H7 (cell line): Measurements from ENCODE around the gene SPEM1. TPM values are rescaled to one million over a fixed set of nuclear protein-coding genes. Genes with fewer than 3 reads are reported as not detected.
A peak's percentile ranks its signal among the peaks of the same experiment; 100 is the strongest.

Experiments
- DNase-seq: peaks from one replicate; pipeline ENCODE4 v3.0.0; 2012
- H3K27me3 ChIP-seq: 2 replicates; pipeline ENCODE4 v1.6.0; 2011; ENCODE audit warnings: mild to moderate bottlenecking, low read length; ENCODE audit not compliant: control insufficient read depth, insufficient read depth
- H3K36me3 ChIP-seq: replicated peaks from 2 replicates; pipeline ENCODE4 v1.5.1; 2011; ENCODE audit warnings: low read length; ENCODE audit not compliant: control insufficient read depth, insufficient read depth
- H3K4me3 ChIP-seq: 2 replicates; pipeline ENCODE4 v1.5.1; 2011; ENCODE audit warnings: low read depth, mild to moderate bottlenecking, control low read depth, low read length, moderate library complexity; ENCODE audit not compliant: insufficient read depth
- total RNA-seq: library from RNA; depleted of rRNA; stranded (reverse); fragments of >200 nt; shearing (Covaris generic); gene quantifications from 2 replicates; pipeline ENCODE4 v1.2.3, GENCODE V29; 2014

Gene SPEM1
- total RNA-seq, 1 experiment from 2014 or later = not detected

DNA sequence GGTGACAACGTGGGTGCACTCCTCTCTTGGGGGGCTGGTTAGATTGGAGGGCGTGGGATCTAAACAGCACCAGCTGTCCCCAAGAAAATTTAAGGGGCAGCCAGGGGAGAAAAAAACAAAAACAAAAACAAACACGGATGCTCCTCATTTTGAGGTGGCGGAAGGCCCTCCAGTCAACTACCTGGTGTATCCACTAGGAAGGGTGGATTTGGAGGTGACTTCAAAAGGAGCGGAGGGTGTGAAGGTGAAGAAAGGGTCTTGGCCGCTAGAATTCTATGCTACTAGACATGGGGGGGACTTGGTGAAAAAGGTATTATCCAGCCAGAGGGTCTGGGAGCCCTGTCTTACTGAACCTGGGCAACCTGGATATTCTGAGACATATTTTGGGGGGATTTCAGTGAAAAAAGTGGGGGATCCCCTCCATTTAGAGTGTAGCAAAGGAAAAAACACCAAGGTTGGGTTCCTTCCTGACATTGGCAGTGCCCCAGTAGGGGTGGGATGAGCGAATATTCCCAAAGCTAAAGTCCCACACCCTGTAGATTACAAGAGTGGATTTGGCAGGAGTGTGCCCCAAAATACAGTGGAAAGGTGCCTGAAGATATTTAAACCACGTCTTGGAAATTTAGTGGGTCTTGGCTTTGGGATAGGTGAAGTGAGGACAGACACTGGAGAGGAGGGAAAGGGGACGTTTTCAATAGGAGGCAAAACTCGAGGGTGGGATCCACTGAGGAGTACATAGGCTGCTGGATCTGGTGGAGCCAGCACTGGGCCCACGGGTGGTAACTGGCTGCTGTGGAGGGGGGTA, 18.7 kb downstream of the SPEM1 start:
- Histone ChIP-seq H3K36me3 (no peaks in the 10 kb centered on the region), H3K27me3 (peaks cover 44% of the 10 kb centered on the region), H3K4me3 (peak overlapping the region; percentile 74)
- no peak for DNase-seq

DNA sequence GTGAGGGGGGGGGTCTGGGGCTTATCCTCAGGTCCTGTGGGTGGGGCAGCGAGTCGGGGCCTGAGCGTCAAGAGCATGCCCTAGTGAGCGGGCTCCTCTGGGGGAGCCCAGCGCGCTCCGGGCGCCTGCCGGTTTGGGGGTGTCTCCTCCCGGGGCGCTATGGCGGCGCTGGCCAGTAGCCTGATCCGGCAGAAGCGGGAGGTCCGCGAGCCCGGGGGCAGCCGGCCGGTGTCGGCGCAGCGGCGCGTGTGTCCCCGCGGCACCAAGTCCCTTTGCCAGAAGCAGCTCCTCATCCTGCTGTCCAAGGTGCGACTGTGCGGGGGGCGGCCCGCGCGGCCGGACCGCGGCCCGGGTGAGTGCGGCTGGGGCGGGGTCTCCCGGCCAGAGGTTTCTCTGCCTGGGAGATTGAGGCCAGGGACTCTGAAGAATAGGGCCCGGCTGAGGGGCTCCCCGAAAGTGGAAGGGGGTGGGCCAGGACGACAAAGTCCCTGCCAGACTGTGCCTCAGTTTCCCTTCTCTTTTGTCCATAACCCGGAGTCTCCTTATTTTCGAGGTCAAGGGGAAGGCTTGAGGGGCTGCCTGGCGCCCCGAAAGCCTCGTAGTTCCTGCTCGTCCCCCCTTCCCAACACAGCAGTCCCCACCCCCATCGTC, 19.5 kb downstream of the SPEM1 start, which contains the start of gene FGF11:
TSS of gene FGF11 (plus strand) at position 51 of the 651 bp plus-strand sequence. CDS start at position 160, 109 bp downstream.
- peak; percentile 68 for DNase-seq
- no peaks in the 10 kb centered on the region for H3K36me3 ChIP-seq
- peaks cover 47% of the 10 kb centered on the region for H3K27me3 ChIP-seq
- H3K4me3 ChIP-seq = peak within 1 kb of the TSS; percentile 74

DNA sequence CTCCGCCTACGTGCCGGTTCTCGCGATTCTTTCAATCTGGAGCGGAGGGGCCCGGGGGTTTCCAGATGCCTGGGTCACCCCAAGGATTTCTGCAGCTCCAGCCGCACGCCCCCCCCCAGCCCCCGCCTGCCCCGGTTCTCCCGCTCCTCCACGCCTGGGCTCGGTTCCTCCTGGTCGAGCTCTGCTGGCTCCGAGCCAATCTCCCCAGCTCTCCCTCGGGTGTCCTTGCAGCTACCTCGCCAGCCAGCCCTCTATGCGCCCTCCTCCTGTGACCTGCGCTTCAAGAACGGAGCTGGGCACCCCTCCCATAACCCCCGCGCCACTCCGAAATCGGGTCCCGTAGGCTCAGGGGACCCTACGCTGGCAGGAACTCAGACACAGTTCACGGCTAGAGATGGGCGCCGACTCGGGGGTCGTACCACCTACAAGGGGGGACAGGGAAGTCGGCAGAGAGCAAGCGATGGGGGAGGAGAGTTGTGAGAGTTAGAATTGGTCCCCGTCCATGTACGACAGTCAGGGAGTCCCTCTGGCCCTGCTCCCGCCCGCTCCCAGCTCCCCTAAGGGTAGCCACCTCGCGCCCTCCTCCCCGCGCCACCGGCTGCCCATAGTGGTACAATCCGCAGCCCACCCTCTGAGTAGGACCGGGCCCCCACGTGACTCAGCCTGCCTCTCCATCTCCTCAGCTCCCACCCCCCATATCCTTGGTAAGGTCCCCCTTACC, 20.1 kb downstream of the SPEM1 start:
- no peaks in the 10 kb centered on the region for H3K36me3 ChIP-seq
- H3K27me3 ChIP-seq = peaks cover 48% of the 10 kb centered on the region
- H3K4me3 ChIP-seq = peak overlapping the region; percentile 74
- peak; percentile 91 for DNase-seq

DNA sequence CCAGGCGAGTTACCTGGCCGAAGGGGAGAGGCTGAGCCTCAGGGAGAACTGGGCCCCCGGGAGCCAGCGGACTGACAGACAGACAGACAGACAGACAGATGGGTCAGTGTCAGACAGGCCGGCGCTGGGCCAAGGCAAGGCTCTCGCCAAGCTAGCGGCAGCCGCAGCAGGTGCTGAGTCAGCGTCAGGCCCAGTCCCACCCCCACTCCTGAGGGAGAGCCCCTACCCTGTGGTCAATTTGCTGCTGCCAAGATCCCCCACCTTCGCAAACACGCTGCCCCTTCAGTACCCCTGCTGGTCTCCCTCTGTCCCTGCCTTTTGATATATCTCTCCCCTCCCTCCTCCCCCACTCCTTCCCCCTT, 20.7 kb downstream of the SPEM1 start:
- Histone ChIP-seq H3K36me3 (no peaks in the 10 kb centered on the region), H3K4me3 (peak overlapping the region; percentile 74), H3K27me3 (peaks cover 49% of the 10 kb centered on the region)
- peak; percentile 86 for DNase-seq

DNA sequence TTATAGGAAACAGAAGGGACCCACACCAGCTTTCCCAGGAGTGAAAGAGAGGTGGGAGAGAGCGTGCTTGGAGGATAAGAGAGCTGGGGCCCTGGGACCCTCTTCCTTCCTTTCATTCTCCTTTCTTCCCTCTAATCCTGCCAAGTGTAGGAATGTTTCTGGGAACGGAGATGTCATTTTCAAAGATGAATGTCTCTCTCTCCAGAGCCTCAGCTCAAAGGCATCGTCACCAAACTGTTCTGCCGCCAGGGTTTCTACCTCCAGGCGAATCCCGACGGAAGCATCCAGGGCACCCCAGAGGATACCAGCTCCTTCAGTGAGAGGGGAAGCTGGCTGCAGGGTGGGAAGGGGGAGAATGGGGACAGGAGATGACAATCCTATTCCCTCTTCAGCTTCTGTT, 21.1 kb downstream of the SPEM1 start:
- no peak for DNase-seq
- Histone ChIP-seq H3K27me3 (peaks cover 49% of the 10 kb centered on the region), H3K4me3 (peak overlapping the region; percentile 74), H3K36me3 (no peaks in the 10 kb centered on the region)

DNA sequence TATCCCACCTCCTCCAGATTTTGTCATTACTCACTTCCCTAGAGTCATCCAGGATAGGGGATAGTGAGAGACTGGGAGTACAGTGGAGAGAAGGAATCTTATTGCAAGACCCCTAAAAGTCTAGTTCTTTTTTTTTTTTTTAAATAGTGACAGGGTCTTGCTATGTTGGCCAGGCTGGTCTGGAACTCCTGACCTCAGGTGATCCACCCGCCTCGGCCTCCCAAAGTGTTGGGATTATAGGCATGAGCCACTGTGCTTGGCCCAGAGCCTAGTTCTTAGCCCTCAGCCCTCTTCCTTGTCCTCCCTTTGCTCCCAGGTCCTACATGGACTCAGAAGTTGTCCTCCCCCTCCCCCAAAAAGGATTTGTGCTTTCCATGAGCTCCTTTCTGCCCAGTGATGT, 22.0 kb downstream of the SPEM1 start:
- Histone ChIP-seq H3K27me3 (peaks cover 50% of the 10 kb centered on the region), H3K4me3 (no peak overlapping the region), H3K36me3 (no peaks in the 10 kb centered on the region)
- DNase-seq = no peak

DNA sequence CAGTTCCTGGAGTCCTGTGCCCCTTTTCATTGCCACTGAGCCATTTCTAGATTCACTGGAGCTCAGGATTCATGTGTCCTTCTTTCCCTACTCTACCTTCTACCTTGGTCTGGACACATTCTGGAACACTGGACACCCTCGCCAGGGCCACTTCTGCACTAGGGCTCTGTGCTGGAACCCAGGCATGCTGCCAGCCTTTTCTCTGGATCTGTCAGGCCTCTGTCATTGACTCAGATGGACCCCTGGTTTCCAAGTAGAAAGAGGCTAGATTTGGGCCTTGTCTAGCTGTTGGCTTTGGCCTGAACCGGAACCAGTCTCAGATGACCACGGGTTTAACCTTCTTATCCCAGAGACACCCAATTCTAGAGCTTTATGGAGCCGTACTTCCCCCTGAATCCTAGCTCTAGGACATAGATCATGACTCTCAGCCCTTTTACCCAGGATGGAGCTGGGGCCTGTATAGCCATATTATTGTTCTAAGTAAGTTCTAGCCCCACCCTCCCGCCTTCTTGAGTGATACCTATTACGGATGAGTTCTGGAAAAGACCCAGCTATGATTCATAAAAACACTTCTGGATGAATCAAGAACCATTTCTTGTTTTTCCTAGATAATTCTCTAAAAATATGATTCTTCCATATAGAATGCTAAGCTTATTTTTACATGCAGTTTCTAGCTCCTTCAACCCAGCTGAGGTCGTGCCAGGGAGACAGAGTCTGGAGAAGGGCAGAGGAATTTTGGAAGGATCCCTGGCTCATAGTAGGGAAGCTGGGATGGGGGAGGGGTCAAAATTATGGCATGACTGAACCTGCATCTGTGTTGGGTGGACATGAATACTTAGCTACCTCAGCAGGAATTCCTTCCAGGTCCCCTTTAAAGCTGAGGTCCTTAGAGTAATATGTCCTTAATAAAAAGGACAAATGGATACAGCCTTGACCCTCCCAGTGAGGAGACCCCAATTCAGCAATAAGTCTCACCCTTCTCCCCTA, 23.7 kb downstream of the SPEM1 start:
- Histone ChIP-seq H3K27me3 (peaks cover 42% of the 10 kb centered on the region), H3K36me3 (no peaks in the 10 kb centered on the region), H3K4me3 (no peak overlapping the region)
- DNase-seq = no peak

DNA sequence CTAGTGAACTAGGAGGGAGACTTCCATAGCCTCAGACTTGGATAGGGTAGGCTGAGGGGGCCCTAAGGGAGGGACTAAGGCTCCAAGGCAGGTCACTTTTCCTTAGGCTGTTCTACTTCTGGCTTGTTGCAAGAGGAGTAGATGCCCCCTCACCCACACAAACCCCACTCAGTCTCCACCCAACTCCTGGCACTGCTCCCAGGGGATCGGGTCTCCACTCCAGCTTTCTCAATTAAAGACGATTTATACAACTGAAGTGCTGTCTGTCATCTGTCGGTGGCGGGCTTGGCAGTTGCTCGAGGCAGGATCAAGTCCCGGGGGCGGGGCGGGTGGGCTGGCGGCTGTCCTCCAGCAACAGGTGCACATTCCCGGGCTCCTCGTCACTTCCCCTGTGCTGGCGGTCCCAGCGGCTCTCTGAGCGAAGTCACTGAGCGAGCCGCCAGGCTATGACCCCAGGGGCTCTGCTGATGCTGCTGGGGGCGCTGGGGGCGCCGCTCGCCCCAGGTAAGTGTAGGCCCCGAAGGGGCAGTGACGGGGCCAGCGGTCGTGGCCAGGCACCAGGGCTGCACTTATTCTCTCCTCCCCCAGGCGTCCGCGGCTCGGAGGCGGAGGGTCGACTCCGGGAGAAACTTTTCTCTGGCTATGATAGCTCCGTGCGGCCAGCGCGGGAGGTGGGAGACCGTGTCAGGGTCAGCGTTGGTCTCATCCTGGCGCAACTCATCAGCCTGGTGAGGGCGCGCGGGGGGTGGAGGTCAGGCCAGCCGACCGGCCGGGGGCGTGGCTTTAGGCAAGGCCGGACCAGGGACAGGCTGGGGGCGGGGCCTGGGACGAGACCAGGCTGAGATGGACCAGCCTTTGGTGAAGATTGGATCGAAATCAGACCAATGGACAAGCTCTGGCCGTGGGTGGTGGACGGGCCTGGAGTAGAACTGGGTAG, 24.8 kb downstream of the SPEM1 start, which contains the start of gene CHRNB1:
TSS of gene CHRNB1 (plus strand) at position 380 of the 937 bp plus-strand sequence. CDS start at position 447, 67 bp downstream.
- H3K36me3 ChIP-seq = no peaks in the 10 kb centered on the region
- H3K27me3 ChIP-seq = peaks cover 31% of the 10 kb centered on the region
- peak within 1 kb of the TSS; percentile 65 for H3K4me3 ChIP-seq
- peak; percentile 98 for DNase-seq

DNA sequence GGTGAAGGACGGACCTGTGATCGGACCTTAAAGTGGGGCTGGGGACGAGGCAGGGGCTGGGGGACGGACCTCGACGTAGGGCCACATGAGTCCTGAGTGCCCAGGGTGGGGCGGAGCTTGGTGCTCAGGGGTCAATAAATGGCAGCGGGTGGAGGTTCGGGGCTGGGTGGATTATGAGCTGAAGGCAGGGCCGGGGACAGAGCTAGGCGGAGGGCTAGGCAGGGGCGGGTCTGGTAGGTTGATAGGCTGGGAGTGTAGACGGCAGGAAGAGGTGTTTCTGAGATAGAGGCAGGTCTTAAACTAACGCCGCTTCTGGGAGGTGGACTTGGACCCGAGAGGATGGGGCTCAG, 25.5 kb downstream of the SPEM1 start:
- DNase-seq = peak; percentile 95
- Histone ChIP-seq H3K4me3 (peak overlapping the region; percentile 65), H3K36me3 (no peaks in the 10 kb centered on the region), H3K27me3 (peaks cover 31% of the 10 kb centered on the region)

DNA sequence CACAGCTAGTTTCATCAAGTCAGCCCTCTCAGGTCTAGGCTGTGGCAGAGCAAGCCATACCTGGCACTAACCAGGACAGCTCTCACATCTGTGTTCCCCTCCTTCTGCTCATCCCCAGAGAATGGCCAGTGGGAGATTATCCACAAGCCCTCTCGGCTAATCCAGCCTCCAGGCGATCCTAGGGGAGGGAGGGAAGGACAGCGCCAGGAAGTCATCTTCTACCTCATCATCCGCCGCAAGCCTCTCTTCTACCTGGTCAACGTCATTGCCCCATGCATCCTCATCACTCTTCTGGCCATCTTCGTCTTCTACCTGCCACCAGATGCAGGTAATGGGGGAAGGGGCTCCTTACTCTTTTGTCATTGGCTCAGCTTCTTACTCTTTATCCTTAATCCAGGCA, 28.3 kb downstream of the SPEM1 start:
- Histone ChIP-seq H3K4me3 (no peak overlapping the region), H3K27me3 (peaks cover 25% of the 10 kb centered on the region), H3K36me3 (no peaks in the 10 kb centered on the region)
- DNase-seq = no peak

DNA sequence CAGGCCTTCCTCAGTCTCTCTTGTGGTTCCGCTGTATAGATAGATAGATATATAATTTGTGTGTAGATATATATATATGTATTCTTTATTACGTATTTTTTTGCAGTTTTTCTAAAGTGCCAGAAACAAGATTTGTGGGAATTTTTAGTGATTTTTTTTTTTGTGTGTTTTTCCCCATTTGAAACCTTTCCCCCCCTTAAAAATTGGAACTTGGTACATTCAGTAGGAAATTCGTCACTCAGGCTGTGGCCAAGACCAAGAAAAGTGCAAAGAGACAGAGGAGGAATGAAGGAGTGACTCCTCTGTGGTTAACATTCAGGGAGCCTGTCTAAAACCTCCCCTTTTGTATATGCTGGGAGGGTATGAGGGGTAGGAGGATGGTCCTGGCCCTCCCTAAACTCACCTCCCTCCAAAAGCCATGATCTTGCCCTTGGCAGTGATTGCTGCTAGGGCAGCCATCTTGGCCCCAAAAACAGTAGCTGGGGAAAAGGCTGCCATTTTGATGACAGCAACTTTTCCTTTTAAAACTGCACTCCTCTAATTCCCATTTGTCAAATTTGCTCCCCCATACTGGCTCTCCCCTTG, 39.9 kb downstream of the SPEM1 start:
- H3K36me3 ChIP-seq = peaks cover 1% of the 10 kb centered on the region
- no peaks in the 10 kb centered on the region; the same call in 1 of the 2 replicates for H3K27me3 ChIP-seq
- peak; percentile 37 for DNase-seq
- no peak overlapping the region for H3K4me3 ChIP-seq

DNA sequence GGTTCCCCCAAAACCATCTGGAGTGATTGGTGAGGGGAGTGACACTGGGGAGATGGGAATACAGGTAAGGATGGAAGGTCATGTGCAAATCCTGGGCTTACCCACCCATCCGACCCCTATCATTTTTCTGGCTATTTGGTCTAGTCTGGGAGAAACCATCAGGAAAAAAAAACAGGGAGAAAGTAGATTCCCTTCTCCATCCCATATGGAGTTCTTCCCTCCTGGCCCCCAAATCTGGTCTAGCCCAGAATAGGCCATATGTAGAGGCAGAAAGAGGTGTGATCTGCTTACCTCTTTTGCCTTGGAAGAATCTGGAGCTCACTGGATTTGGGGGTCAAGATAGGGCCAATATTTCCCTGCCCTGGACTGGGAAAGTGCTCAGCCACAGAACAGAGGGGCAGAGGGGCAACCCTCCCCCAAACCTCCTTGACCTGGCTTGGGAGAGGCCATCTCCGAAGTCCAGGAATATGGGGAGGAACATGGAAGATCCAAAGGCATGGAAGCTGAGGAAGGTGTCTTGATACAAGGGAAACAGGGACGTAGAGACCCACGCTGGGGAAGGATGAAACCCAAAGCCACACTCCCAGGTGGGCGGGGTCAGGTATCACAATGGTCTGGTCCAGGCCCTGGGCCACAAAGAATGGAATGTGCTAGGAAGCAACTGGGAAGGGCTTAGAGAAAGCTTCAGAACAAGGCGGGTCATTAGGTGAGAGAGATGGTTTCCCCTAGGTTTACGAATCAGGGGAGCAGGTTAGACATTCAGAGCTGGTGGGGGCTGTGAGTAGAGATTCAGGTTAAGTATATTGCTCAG, 40.9 kb downstream of the SPEM1 start:
- Histone ChIP-seq H3K27me3 (no peaks in the 10 kb centered on the region; the same call in 1 of the 2 replicates), H3K36me3 (peaks cover 1% of the 10 kb centered on the region), H3K4me3 (no peak overlapping the region)
- peak; percentile 75 for DNase-seq
